HL-60 (cell line): Measurements from ENCODE around the gene ATP1A1.

Source experiments
- DNase-seq, 2 experiments: peaks; one replicate each; pipeline ENCODE4 v3.0.0-alpha.2; 2010 to 2020; ENCODE audit warnings: low read depth in 1 of 2, low spot score in 1 of 2
- H3K27ac ChIP-seq: fragments of 250-450 bp; sonication (Bioruptor Pico); replicated peaks from 2 replicates; pipeline ENCODE4 v1.5.1; 2020; ENCODE audit warnings: mild to moderate bottlenecking, moderate library complexity
- H3K27me3 ChIP-seq: fragments of 250-450 bp; sonication (Bioruptor Pico); 2 replicates; pipeline ENCODE4 v1.5.1; 2021; ENCODE audit warnings: mild to moderate bottlenecking, moderate library complexity; ENCODE audit not compliant: insufficient read depth, poor library complexity, severe bottlenecking
- H3K4me3 ChIP-seq: replicated peaks from 2 replicates; pipeline ENCODE4 v1.5.1; 2011; ENCODE audit warnings: mild to moderate bottlenecking, control low read depth, low read length; ENCODE audit not compliant: insufficient read depth
- GABPA ChIP-seq: IDR thresholded peaks from 2 replicates; pipeline ENCODE4 v1.6.1; 2012; ENCODE audit warnings: low read depth
- POLR2AphosphoS5 ChIP-seq: IDR thresholded peaks from 2 replicates; pipeline ENCODE4 v1.6.1; 2012; ENCODE audit warnings: low read depth
- SPI1 ChIP-seq: IDR thresholded peaks from 2 replicates; pipeline ENCODE4 v1.6.1; 2012; ENCODE audit warnings: low read depth, mild to moderate bottlenecking, borderline replicate concordance
- TF ChIP-seq, protein P1 (sequence below): IDR thresholded peaks from one replicate; pipeline ENCODE4 v1.5.1; 2011; ENCODE audit warnings: low read length, control low read depth, inconsistent platforms; ENCODE audit not compliant: insufficient read depth
- TF ChIP-seq, protein P2 (sequence below): IDR thresholded peaks from 2 replicates; pipeline ENCODE4 v1.6.1; 2012; ENCODE audit warnings: low read depth; ENCODE audit not compliant: insufficient replicate concordance

ATP1A1 gene

DNA sequence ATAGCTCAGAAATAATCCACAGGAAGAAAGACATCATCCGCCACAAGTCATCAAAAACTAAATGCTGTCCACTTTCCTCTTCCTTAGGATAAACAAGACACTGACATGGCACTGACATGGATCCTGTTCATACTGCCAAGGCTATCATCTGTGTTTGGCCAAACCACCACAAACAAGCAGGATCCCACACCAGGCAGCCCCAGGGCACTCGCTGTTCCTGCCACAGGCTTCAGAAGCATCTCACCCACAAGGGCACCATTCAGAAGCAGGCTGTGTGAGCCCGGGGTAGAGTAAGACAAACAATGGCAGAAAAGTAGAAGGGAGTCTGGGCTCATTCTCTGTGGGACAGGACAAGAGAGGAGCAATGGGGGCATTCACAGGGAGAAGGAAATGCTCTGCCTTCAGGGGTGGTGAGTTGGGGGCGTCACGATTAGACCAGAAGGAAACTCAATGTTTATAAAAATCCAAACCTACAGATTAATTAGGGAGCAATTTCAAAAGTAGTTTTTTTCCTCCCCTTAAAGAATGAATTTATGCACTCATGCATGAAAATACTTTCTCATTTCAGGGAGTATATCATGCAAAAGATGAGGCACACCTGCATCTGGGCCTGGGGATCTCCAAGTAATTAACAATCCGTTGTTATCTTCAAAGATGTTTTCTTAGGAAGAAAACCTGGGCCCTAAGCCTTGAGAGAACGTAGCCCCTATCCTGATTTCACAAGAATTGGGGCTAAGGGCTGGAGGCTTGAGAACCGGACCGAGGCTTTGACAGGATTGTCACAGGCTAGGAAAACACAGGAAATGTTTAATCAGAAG lies 43.3 kb upstream of the ATP1A1 start:
- no peak overlapping the region for H3K4me3 ChIP-seq
- no peak for DNase-seq
- H3K27me3 ChIP-seq, result peaks cover 2% of the 10 kb centered on the region
- TF ChIP-seq, protein P1, sequence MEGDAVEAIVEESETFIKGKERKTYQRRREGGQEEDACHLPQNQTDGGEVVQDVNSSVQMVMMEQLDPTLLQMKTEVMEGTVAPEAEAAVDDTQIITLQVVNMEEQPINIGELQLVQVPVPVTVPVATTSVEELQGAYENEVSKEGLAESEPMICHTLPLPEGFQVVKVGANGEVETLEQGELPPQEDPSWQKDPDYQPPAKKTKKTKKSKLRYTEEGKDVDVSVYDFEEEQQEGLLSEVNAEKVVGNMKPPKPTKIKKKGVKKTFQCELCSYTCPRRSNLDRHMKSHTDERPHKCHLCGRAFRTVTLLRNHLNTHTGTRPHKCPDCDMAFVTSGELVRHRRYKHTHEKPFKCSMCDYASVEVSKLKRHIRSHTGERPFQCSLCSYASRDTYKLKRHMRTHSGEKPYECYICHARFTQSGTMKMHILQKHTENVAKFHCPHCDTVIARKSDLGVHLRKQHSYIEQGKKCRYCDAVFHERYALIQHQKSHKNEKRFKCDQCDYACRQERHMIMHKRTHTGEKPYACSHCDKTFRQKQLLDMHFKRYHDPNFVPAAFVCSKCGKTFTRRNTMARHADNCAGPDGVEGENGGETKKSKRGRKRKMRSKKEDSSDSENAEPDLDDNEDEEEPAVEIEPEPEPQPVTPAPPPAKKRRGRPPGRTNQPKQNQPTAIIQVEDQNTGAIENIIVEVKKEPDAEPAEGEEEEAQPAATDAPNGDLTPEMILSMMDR, result no peak
- TF ChIP-seq POLR2AphosphoS5 (no peak), GABPA (no peak), SPI1 (no peak)
- TF ChIP-seq, protein P2, sequence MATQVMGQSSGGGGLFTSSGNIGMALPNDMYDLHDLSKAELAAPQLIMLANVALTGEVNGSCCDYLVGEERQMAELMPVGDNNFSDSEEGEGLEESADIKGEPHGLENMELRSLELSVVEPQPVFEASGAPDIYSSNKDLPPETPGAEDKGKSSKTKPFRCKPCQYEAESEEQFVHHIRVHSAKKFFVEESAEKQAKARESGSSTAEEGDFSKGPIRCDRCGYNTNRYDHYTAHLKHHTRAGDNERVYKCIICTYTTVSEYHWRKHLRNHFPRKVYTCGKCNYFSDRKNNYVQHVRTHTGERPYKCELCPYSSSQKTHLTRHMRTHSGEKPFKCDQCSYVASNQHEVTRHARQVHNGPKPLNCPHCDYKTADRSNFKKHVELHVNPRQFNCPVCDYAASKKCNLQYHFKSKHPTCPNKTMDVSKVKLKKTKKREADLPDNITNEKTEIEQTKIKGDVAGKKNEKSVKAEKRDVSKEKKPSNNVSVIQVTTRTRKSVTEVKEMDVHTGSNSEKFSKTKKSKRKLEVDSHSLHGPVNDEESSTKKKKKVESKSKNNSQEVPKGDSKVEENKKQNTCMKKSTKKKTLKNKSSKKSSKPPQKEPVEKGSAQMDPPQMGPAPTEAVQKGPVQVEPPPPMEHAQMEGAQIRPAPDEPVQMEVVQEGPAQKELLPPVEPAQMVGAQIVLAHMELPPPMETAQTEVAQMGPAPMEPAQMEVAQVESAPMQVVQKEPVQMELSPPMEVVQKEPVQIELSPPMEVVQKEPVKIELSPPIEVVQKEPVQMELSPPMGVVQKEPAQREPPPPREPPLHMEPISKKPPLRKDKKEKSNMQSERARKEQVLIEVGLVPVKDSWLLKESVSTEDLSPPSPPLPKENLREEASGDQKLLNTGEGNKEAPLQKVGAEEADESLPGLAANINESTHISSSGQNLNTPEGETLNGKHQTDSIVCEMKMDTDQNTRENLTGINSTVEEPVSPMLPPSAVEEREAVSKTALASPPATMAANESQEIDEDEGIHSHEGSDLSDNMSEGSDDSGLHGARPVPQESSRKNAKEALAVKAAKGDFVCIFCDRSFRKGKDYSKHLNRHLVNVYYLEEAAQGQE, result no peak
- no peak overlapping the region for H3K27ac ChIP-seq

DNA sequence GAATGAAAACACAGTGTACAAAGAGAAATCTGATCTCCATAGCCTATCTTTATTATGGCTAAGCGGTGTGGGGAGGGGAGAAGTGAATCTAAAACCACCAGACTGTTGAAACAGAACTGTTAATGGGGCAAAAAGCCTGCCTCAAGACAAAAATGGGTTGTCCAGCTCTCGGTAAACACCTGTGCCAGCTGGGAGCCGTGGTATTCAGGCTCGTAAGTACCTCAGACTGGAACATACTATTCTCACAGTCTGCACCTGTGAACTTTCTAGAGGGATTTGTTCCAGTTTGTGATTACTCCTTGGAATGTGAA lies 42.7 kb upstream of the ATP1A1 start:
- Histone ChIP-seq H3K27ac (no peak overlapping the region), H3K4me3 (no peak overlapping the region)
- no peak for DNase-seq

DNA sequence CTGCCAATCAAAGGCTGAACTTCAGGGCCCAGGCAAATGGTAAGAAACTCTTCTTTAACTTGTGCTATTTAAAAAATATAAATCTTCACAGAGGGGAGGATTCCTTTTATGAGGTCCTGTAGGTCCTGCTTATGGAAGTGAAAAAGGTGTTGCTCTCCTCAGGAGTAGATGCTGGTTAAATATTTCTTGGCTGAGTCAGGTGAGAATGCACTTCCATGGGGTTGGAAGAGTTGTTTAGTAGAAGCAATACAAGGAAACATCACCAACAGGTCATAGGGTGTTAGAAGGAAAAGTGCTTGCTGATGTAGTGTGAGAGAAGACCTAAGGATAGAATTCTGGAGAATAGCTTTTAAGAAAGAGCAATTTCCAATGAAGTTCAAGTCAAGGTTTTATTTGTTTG lies 42.2 kb upstream of the ATP1A1 start:
- H3K27me3 ChIP-seq, result peaks cover 2% of the 10 kb centered on the region
- DNase-seq, result no peak
- H3K4me3 ChIP-seq, result no peak overlapping the region
- H3K27ac ChIP-seq, result no peak overlapping the region
- no peak for TF ChIP-seq GABPA
- no peak for TF ChIP-seq POLR2AphosphoS5
- TF ChIP-seq, protein P1, result no peak
- TF ChIP-seq SPI1, result no peak
- TF ChIP-seq, protein P2, result no peak

More for the DNA sequence above, 42.7 kb upstream of the ATP1A1 start:
- H3K27me3 ChIP-seq, result peaks cover 2% of the 10 kb centered on the region
- TF ChIP-seq SPI1 (no peak), POLR2AphosphoS5 (no peak), GABPA (no peak)
- TF ChIP-seq, protein P2, result no peak
- TF ChIP-seq, protein P1, result no peak
